Mononuclear cell (primary cell): ENCODE data around the gene SELPLG. TPM values are rescaled to one million over a fixed set of nuclear protein-coding genes. Genes with fewer than 3 reads are reported as not detected.
"Not testable (repeated sequence)": the region's sequence is repeated elsewhere in the genome, so short reads cannot be mapped to it uniquely, and the experiment has no call there.

ENCODE experiments used
- H3K27me3 ChIP-seq: 2 replicates; pipeline ENCODE4 v1.6.0; 2011; ENCODE audit warnings: low read length, control low read depth; ENCODE audit not compliant: insufficient read depth
- H3K4me1 ChIP-seq: 2 replicates; pipeline ENCODE4 v1.5.1; 2011; ENCODE audit warnings: mild to moderate bottlenecking, low read length, control low read depth; ENCODE audit not compliant: insufficient read depth
- H3K4me3 ChIP-seq: 2 replicates; pipeline ENCODE4 v1.5.1; 2011; ENCODE audit warnings: mild to moderate bottlenecking, low read length, moderate library complexity
- H3K9me3 ChIP-seq: 2 replicates; pipeline ENCODE4 v1.5.1; 2011; ENCODE audit warnings: low read depth, mild to moderate bottlenecking, control low read depth, low read length
- total RNA-seq: library from RNA; depleted of rRNA; stranded (reverse); fragments of >200 nt; gene quantifications from one replicate; pipeline ENCODE4 v1.2.3, GENCODE V29; 2012

SELPLG gene
- total RNA-seq, 1 donor = 36.8 TPM

DNA sequence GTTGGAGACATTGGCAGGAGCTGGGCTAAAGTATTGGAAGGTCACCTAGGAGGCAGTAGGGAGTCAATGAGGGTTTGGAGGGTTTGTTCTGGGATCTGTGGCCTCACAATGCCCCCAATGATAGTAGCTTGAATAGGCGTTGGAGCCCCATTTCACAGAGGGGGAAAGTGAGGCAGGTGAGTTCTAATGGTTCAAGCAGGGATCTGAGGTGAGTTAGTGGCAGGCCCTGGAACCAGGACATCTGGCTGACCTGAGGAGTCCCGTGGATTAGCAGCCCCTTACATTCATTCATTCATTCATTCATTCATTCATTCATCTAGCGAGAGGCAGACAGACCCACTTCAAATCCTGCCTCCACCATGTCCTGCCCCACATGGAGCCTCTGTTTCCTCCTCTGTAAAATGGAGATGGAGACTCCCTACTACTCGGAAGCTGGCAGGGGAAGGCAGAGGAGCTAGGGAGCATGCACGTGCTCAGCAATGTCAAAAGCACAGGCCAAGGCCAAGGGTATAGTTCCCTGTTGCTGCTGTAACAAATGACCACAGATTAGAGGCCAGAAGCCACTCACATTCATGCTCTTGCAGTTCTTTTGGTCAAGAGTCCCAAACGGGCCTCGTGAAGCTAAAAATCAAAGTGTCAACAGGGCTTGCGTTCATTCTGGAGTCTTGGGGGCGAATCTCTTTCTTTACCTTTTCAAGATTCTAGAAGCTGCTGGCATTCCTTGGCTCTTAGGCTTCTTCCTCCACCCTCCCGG lies 33.6 kb downstream of the SELPLG start:
- Histone ChIP-seq H3K9me3 (no peaks in the 10 kb centered on the region), H3K4me3 (no peak overlapping the region), H3K27me3 (no peaks in the 10 kb centered on the region), H3K4me1 (no peaks in the 10 kb centered on the region)

DNA sequence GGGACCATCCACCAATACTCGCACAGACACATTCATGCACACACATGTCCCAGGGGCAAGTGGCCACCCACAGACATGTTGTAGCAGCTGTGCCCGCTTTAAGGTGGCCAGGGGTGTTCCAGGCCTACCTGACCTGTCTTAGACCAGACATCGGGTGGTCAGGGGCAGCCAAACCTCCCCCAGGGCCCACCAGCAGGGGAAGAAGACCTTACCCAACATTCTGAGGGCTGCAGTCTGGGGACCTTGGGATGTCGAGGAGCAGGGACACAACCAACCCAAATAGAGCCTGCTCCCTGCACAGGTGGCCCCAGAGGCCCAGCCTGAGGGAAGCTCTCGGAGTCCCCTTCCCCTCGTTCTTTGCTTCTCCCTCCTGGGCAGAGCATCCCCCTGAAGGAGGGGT lies 34.2 kb downstream of the SELPLG start:
- Histone ChIP-seq H3K4me3 (no peak overlapping the region), H3K9me3 (no peaks in the 10 kb centered on the region), H3K4me1 (no peaks in the 10 kb centered on the region), H3K27me3 (no peaks in the 10 kb centered on the region)

DNA sequence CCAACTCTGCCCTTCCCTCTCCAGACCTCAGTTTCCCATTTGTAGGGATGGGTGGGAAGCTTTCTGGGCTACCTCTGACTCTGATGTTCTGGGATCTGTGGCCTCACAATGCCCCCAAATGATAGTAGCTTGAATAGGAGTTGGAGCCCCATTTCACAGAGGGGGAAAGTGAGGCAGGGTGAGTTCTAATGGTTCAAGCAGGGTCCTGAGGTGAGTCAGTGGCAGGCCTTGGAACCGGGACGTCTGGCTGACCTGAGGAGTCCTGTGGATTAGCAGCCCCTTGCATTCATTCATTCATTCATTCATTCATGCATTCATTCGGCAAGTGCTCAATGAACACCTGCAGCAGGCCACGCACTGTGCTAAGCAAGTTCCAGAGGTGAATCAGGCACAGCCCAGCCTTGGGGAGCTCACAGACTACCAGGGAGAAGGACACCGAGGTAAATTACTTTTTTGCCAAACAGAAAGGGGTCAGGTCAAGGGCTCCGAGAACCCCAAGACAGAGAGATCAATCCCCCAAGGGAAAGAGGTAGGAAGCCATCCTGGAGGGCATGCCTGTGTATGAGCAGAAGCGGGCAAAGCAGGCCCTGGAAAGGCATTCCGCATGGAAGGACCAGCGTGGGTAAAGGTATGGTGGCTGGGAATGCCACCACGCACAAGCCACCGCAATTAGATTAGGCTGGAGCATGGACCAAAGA lies 35.0 kb downstream of the SELPLG start:
- Histone ChIP-seq H3K9me3 (no peaks in the 10 kb centered on the region), H3K27me3 (no peaks in the 10 kb centered on the region), H3K4me1 (no peaks in the 10 kb centered on the region), H3K4me3 (no peak overlapping the region)

DNA sequence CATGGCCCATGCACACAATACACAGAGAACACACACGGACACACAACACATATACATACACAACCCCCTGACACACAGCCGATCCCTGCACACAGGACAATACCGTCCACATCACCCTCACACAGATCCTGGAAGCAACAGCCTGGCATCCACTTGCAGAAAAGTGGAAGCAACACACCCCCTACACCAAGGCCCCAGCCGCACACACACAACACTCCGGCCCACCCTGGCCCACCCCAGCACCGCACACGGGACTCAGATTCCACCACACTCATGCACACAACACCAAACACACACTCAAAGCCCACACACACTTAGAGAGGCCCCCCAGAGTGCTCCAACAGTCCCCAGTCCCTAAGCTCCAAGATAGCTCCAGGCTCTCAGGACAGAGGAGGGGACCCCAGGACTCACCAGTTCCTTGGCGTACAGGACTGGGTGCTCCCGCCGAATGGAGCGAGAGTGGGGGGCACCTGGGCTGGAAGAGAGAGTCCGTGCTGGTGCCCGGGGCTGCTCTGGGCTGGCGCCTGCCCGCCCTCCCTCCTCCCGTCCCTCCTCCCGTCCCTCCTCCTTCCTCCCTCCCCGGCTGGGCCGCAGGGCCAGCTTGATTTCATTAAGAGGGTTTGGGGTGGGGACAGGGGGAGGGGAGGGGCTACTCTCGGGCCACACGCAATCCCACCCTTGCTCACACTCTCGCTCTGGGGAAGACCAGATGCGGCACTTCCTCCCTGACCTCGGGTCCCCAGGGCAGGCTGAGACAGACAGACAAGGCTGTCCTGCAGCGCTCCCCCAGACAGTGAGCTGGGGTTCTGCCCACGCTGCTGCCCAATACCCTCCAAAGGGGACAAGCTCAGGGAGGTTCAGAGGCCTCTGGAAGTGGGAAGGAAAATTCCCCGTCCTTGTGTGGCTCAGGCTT lies 35.9 kb downstream of the SELPLG start, which contains the start of gene TMEM119:
TSS of gene TMEM119 (minus strand) at position 526 of the 913 bp plus-strand sequence. CDS start 5,701 bp downstream, outside the sequence.
- H3K27me3 ChIP-seq = no peaks in the 10 kb centered on the region
- no peaks in the 10 kb centered on the region for H3K4me1 ChIP-seq
- H3K9me3 ChIP-seq = no peaks in the 10 kb centered on the region
- no peak within 1 kb of the TSS for H3K4me3 ChIP-seq

DNA sequence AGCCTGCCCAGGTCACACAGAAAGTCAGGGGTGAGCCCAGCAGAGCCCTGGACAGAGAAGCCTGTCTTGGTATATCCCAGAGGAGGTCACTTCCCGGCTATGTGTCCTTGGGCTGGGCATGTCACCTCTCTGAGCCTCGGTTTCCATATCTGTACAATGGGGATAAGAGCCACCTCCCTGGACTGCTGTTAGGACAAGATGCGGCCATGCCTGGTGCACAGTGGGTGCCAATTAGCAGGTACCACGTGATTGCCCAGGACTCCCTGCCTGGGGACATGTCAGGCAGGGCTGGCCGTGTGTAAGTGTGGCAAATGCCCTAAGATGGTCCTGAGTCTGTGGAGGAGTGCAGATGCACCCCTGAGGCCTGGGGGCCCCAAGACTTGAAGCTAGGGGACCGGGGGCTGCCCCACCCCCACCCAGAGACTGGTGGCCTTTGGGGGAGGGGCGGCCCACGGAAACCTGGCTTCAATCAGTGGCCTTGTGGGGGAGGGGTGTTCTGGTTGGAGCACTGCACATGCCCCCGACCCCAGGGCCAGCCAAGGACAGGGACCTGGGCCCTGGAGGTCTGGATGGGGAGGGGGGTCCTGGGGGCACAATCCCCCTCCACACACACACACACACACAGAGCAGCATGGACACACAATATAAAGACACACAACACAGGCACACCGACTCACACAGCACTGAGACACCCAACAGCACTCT lies 36.7 kb downstream of the SELPLG start:
- Histone ChIP-seq H3K4me3 (no peak overlapping the region), H3K9me3 (no peaks in the 10 kb centered on the region), H3K27me3 (no peaks in the 10 kb centered on the region), H3K4me1 (no peaks in the 10 kb centered on the region)

DNA sequence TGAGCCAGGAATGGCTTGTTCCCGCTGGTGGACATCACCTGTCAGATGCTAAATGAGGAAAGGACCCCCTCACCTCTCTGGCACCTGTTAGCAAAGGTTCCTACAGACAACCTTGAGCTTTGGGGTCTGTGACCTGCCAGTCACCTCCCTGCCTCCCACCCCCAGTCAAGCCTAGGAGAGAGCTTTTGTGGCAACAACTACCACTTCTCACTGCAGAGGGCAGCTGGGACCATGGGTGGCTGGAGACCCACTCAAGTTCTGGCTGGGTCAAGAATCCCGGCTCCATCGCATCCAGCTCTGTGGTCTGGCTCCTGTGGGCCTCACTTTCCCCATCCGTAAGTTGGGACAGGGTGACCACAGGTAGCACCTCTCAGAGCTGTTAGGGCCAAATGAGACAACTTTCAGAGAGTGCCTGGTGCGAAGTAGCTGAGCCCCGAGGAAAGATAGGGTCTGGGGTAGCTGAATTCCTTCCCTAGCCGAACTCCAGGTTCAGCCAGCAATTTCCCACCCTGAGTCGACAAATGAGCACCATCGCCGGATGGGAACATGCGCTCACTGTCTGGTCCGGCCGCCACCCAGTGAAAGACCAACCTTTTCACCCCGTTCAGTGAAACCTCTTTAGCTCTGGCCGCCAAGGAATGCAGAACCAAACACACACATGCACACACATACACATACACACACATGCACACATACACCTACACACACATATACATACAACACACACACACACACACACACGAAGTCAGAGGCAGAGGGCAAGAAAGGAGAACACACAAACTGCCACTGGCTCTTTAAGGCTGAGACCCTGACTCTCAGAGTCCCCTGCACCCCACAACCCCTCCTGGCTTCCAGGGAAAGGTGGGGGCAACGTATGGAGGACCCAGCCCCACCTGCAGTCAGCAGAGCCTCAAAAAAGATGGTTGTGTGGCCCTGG lies 37.7 kb downstream of the SELPLG start:
- Histone ChIP-seq H3K9me3 (no peaks in the 10 kb centered on the region), H3K27me3 (no peaks in the 10 kb centered on the region), H3K4me1 (no peaks in the 10 kb centered on the region), H3K4me3 (no peak overlapping the region)

DNA sequence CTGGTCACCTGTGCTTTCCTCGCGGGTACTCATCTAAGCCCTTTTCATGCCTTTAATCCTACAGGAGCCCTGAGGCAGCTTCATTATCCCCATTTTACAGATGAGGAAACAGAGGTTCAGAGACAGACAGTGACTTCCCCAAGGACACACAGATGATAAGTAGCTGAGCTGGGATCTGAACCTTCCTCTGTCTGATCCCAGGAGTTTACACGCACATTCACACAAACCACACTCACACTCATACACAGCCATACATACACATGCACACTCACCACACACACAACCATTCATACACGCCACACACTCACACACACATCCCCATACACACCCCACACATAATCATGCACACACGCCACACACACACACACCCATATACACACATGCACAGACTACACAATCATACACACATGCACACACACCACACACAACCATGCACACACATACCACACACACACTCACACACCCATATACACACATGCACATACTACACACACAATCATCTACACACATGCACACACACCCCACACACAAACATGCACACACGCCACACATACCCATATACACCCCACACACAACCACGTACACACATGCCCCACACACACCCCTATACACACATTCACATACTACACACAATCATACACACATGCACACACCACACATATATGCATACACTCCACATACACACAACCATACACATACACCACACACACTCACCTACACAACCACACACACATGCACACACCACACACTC lies 38.6 kb downstream of the SELPLG start:
- Histone ChIP-seq H3K27me3 (no peaks in the 10 kb centered on the region), H3K4me1 (no peaks in the 10 kb centered on the region), H3K4me3 (no peak overlapping the region), H3K9me3 (no peaks in the 10 kb centered on the region)

DNA sequence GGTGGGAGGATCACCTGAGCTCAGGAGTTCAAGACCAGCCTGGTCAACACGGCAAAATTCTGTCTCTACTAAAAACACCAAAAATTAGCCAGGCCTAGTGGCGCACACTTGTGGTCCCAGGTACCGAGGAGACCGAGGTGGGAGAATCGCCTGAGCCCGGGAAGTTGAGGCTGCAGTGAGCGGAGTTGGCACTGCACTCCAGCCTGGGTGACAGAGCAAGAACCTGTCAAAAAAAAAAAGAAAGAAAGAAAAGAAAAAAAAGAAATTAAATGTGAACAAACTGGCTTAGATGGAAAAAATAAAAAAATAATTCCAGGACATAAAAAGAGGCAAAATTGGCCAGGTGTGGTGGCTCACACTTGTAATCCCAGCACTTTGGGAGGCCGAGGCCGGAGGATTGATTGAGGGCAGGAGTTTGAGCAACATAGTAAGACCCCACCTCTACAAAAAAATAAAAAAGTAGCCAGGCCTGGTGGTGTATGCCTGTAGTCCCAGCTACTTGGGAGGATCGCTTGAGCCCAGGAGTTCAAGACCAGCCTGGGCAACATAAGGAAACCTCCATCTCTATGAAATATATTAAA lies 39.3 kb downstream of the SELPLG start:
- Histone ChIP-seq H3K4me1 (no peaks in the 10 kb centered on the region), H3K27me3 (no peaks in the 10 kb centered on the region), H3K4me3 (no peak overlapping the region), H3K9me3 (no peaks in the 10 kb centered on the region)

DNA sequence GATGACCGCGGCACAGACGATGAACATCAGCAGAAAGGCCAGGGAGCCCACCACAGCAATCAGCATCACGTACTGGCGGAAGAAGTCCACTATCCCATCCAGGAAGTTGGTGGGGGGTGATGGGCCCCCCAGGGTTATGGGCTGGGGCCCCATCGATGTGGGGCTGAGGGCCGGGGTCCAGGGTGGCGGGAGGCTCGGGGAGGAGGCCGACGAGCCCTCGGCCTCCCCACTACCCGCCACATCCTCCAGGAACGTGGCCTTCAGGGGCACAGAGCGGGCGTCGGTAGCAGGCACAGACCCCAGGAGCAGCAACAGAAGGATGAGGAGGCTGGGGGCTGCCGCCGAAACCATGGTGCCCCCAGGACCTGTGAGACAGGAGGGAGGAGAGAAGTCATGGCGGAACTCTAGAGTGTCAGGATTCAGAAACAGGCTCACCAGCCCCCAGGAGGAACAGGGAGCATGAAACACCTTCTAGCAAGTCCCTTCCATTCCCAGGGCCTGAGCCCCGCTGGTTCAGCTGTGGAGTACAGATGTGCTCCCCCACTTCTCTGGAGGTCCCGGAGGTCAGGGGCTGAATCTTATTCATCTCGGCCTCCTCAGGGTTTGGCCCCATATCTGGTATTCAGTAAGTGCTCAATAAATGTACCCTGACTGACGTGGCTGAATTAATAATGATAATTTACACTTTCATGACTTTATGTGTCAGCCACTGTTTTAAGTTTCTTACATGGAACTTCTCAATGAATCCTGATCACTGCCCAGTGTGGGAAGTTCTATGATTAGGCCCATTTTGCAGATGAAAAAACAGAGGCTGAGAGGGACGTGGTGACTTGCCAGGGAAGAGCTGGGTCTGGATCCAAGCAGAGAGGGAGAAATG lies 41.4 kb downstream of the SELPLG start:
- Histone ChIP-seq H3K27me3 (no peaks in the 10 kb centered on the region), H3K9me3 (no peaks in the 10 kb centered on the region), H3K4me1 (no peaks in the 10 kb centered on the region), H3K4me3 (no peak overlapping the region)

DNA sequence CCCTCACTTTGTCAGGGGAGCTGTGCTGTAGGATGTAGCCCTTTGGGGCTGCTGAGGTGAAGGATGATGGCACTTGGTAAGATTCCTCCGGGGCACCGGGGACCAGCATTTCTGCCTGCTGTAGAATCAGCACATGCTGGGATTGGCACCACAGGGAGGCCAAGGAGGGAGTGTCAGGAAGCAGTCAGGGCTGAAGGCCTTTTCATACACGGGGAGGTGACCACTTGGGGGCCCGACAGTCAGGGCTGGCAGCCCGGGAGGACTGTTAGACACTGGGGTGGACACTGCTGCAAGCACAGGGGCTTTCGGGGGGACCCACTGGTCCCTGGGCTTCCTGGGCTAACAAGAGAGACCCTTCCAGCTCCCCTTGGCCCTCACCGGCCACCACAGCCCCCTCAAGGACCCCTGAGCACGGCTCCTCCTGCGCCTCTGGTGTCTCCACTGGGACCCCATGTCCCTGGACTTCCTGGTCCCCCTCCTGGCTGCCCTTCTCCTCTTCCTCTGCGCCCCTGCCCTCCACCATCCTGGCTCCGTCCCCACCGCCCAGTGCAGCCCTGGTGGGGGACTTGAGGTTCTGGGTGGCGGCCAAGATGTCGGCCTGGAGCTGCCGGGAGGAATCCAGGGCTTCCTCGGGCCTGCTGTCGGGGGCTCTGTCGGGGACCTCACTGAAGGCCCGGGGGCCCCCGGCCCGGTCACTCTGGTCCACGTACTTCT lies 42.3 kb downstream of the SELPLG start:
- no peaks in the 10 kb centered on the region for H3K4me1 ChIP-seq
- no peak overlapping the region for H3K4me3 ChIP-seq
- no peaks in the 10 kb centered on the region for H3K27me3 ChIP-seq
- no peaks in the 10 kb centered on the region for H3K9me3 ChIP-seq

DNA sequence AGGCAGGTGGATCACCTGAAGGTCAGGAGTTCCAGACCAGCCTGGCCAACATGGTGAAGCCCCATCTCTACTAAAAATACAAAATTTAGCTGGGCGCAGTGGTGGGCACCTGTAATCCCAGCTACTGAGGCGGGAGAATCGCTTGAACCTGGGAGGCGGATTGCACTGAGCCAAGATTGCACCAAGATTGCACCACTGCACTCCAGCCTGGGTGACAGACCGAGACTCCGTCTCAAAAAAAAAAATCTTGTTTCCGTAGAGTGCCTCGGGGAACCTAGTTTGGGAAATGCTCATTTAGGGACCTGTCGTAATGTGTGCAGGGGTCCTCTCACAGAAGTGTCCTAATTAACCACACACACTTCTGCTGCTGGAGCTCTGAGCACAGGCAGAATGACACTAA lies 43.2 kb downstream of the SELPLG start:
- H3K4me3 ChIP-seq, H3K27me3 ChIP-seq, H3K9me3 ChIP-seq, H3K4me1 ChIP-seq: not testable (repeated sequence)

DNA sequence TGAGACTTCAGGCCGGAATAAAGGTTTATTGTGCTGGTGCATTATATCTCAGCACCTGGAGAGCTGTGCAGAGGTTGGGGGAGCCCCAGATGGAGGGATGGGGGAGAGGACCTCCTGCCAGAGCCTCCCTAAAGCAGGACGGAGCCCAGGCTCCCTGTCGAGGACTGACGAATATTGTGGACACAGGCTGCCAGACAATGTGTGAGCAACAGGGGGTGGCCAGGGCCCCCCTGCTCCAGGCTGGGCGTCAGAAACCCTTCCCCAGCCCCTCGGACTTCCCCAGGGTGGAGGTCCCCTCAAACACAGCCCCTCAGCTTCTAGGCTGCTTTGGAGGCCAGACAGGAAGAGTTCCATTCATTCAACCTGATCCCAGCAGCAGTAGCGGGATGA lies 43.9 kb downstream of the SELPLG start:
- no peaks in the 10 kb centered on the region for H3K27me3 ChIP-seq
- no peak overlapping the region for H3K4me3 ChIP-seq
- no peaks in the 10 kb centered on the region for H3K4me1 ChIP-seq
- no peaks in the 10 kb centered on the region for H3K9me3 ChIP-seq
